Measurements from ENCODE around the gene SYT14.

- TF ChIP-seq YY1 (IDR thresholded peaks at IDR 0.05; ENCODE audit: extremely low read depth, insufficient replicate concordance, low read depth, low read length): no peak
- no peak for TF ChIP-seq POLR2A (IDR thresholded peaks at IDR 0.05; ENCODE audit: borderline replicate concordance, extremely low read depth, insufficient read depth, insufficient read length)
- TF ChIP-seq CTCF (IDR thresholded peaks at IDR 0.05 in 2 of 3, conservative IDR thresholded peaks at IDR 0.05 in 1 of 3; ENCODE audit: borderline replicate concordance in 1 of 3, insufficient read depth in 1 of 3, low read depth in 2 of 3, low read length in 2 of 3): no peak
- no peak for TF ChIP-seq TCF7L2 (IDR thresholded peaks at IDR 0.05; ENCODE audit: borderline replicate concordance, extremely low read depth, insufficient read depth, insufficient read length)
Observed at GRCh38 chr1:210195635-210196160, 257.7 kb downstream of the SYT14 start.

Measured in HCT116 (cell line).